Astrocyte (in vitro differentiated cells and primary cell): Measurements from ENCODE around the gene MALL. TPM values are rescaled to one million over a fixed set of nuclear protein-coding genes. Genes with fewer than 3 reads are reported as not detected.
A peak's percentile ranks its signal among the peaks of the same experiment; 100 is the strongest.

Source experiments
- DNase-seq: peaks from one replicate; pipeline ENCODE4 v3.0.0-alpha.2; 2010; ENCODE audit warnings: low read depth
- FAIRE-seq: peaks from 2 replicates; lab custom pipeline; 2011; peaks lifted over from hg19 to GRCh38; lab: Jason Lieb, UNC
- H2AFZ ChIP-seq: 2 replicates; pipeline ENCODE4 v1.6.0; 2012; ENCODE audit warnings: low read depth, low read length, inconsistent platforms
- H3K27ac ChIP-seq: 2 replicates; pipeline ENCODE4 v1.5.1; 2011; ENCODE audit warnings: low read depth, low read length, inconsistent platforms
- H3K27me3 ChIP-seq: 2 replicates; pipeline ENCODE4 v1.6.0; 2011; ENCODE audit warnings: low read length, inconsistent platforms; ENCODE audit not compliant: insufficient read depth
- H3K36me3 ChIP-seq: 2 replicates; pipeline ENCODE4 v1.5.1; 2011; ENCODE audit warnings: low read length, inconsistent platforms; ENCODE audit not compliant: insufficient read depth
- H3K4me1 ChIP-seq: 2 replicates; pipeline ENCODE4 v1.5.1; 2011; ENCODE audit warnings: low read length, inconsistent platforms; ENCODE audit not compliant: insufficient read depth
- H3K4me2 ChIP-seq: 2 replicates; pipeline ENCODE4 v1.6.0; 2012; ENCODE audit warnings: low read length, inconsistent platforms
- H3K4me3 ChIP-seq: 2 replicates; pipeline ENCODE4 v1.5.1; 2011; ENCODE audit warnings: low read depth, mild to moderate bottlenecking, low read length, inconsistent platforms; ENCODE audit not compliant: insufficient read depth
- H3K79me2 ChIP-seq: 2 replicates; pipeline ENCODE4 v1.6.0; 2012; ENCODE audit warnings: mild to moderate bottlenecking, low read length, inconsistent platforms; ENCODE audit not compliant: insufficient read depth
- H3K9ac ChIP-seq: 2 replicates; pipeline ENCODE4 v1.6.0; 2012; ENCODE audit warnings: mild to moderate bottlenecking, low read length, inconsistent platforms
- H3K9me3 ChIP-seq: 2 replicates; pipeline ENCODE4 v1.5.1; 2012; ENCODE audit warnings: low read depth, mild to moderate bottlenecking, low read length, inconsistent platforms; ENCODE audit not compliant: insufficient read depth
- H4K20me1 ChIP-seq: 2 replicates; pipeline ENCODE4 v1.6.0; 2012; ENCODE audit warnings: low read length, inconsistent platforms; ENCODE audit not compliant: insufficient read depth
- H3K27ac Mint-ChIP-seq: one replicate; pipeline ENCODE4 v1.8.0; 2021; ENCODE audit warnings: mild to moderate bottlenecking, mixed read lengths; ENCODE audit not compliant: unreplicated experiment
- H3K27me3 Mint-ChIP-seq: one replicate; pipeline ENCODE4 v1.8.0; 2021; ENCODE audit warnings: low read depth, mixed read lengths; ENCODE audit not compliant: unreplicated experiment
- H3K36me3 Mint-ChIP-seq: one replicate; pipeline ENCODE4 v1.8.0; 2021; ENCODE audit warnings: low read depth, mixed read lengths; ENCODE audit not compliant: unreplicated experiment
- H3K4me1 Mint-ChIP-seq: one replicate; pipeline ENCODE4 v1.8.0; 2021; ENCODE audit warnings: low read depth, mixed read lengths; ENCODE audit not compliant: unreplicated experiment
- H3K4me3 Mint-ChIP-seq: one replicate; pipeline ENCODE4 v1.8.0; 2021; ENCODE audit warnings: mild to moderate bottlenecking, moderate library complexity, mixed read lengths; ENCODE audit not compliant: unreplicated experiment
- H3K9me3 Mint-ChIP-seq: one replicate; pipeline ENCODE4 v1.8.0; 2021; ENCODE audit warnings: mild to moderate bottlenecking, mixed read lengths; ENCODE audit not compliant: unreplicated experiment
- EZH2 ChIP-seq: IDR thresholded peaks from 2 replicates; pipeline ENCODE4 v1.6.1; 2012; ENCODE audit warnings: mild to moderate bottlenecking, low read length, inconsistent platforms; ENCODE audit not compliant: insufficient read depth
- total RNA-seq: library from RNA; stranded (reverse); gene quantifications from 2 replicates; pipeline ENCODE4 v1.2.1, GENCODE V29; 2021
- TF ChIP-seq, protein P1 (sequence below): IDR thresholded peaks from 2 replicates; pipeline ENCODE4 v1.5.1; 2011; ENCODE audit warnings: low read depth, mild to moderate bottlenecking, inconsistent platforms, low read length, moderate library complexity; ENCODE audit not compliant: insufficient read depth

Gene MALL
- total RNA-seq, 1 donor from 2014 or later, result 0.36 TPM

GRCh38 chr2:110131166-110131565 lies 15.5 kb upstream of the MALL start:
- FAIRE-seq (no peak), DNase-seq (no peak)
- H3K4me3 Mint-ChIP-seq, result no peak overlapping the region

GRCh38 chr2:110130757-110131156 lies 15.1 kb upstream of the MALL start:
- FAIRE-seq, result peak; percentile 13
- Histone ChIP-seq H3K4me3 (no peak overlapping the region), H3K4me1 (peaks cover 12% of the 10 kb centered on the region), H3K9ac (no peak overlapping the region), H4K20me1 (no peaks in the 10 kb centered on the region), H3K27me3 (no peaks in the 10 kb centered on the region), H3K9me3 (no peaks in the 10 kb centered on the region), H3K27ac (no peak overlapping the region), H3K4me2 (no peak overlapping the region), H3K36me3 (no peaks in the 10 kb centered on the region), H3K79me2 (no peaks in the 10 kb centered on the region), H2AFZ (no peak overlapping the region)
- Mint-ChIP-seq H3K36me3 (peaks cover 2% of the 10 kb centered on the region), H3K4me1 (peaks cover 5% of the 10 kb centered on the region), H3K27ac (no peak overlapping the region), H3K9me3 (peaks cover 3% of the 10 kb centered on the region), H3K4me3 (no peak overlapping the region), H3K27me3 (no peaks in the 10 kb centered on the region)
- no peak for DNase-seq
- TF ChIP-seq, protein P1, sequence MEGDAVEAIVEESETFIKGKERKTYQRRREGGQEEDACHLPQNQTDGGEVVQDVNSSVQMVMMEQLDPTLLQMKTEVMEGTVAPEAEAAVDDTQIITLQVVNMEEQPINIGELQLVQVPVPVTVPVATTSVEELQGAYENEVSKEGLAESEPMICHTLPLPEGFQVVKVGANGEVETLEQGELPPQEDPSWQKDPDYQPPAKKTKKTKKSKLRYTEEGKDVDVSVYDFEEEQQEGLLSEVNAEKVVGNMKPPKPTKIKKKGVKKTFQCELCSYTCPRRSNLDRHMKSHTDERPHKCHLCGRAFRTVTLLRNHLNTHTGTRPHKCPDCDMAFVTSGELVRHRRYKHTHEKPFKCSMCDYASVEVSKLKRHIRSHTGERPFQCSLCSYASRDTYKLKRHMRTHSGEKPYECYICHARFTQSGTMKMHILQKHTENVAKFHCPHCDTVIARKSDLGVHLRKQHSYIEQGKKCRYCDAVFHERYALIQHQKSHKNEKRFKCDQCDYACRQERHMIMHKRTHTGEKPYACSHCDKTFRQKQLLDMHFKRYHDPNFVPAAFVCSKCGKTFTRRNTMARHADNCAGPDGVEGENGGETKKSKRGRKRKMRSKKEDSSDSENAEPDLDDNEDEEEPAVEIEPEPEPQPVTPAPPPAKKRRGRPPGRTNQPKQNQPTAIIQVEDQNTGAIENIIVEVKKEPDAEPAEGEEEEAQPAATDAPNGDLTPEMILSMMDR, result no peak
- TF ChIP-seq EZH2, result no peak

More at GRCh38 chr2:110131166-110131565, 15.5 kb upstream of the MALL start:
- Histone ChIP-seq H2AFZ (no peak overlapping the region), H3K27ac (no peak overlapping the region), H3K4me1 (peaks cover 8% of the 10 kb centered on the region), H4K20me1 (no peaks in the 10 kb centered on the region), H3K9me3 (no peaks in the 10 kb centered on the region), H3K36me3 (no peaks in the 10 kb centered on the region), H3K27me3 (no peaks in the 10 kb centered on the region), H3K79me2 (no peaks in the 10 kb centered on the region), H3K9ac (no peak overlapping the region), H3K4me2 (no peak overlapping the region), H3K4me3 (no peak overlapping the region)
- Mint-ChIP-seq H3K9me3 (peaks cover 5% of the 10 kb centered on the region), H3K27me3 (no peaks in the 10 kb centered on the region), H3K36me3 (peaks cover 2% of the 10 kb centered on the region), H3K4me1 (peaks cover 1% of the 10 kb centered on the region), H3K27ac (no peak overlapping the region)
- TF ChIP-seq EZH2, result no peak
- TF ChIP-seq, protein P1, result no peak

DNA sequence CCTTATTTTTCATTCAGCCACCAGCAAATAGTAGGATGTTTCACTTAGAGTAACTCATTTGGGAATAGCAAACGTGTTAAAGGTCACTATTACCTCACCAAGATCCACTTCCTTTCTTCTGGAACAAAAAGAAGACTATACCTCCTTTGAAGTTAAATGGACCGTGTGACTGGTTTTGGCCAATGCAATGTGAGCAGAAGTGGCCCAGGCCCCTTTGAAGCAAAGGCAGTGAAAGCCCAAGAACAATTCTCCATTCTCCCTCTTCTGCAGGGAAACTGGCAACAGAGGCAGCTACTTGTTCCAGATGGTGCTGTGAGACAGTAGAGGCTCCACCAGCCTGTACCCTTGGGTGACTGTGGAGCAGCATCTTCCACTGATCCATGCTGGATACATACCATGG lies 11.3 kb upstream of the MALL start:
- no peaks in the 10 kb centered on the region for H3K9me3 ChIP-seq
- H3K36me3 ChIP-seq, result no peaks in the 10 kb centered on the region
- peaks cover 24% of the 10 kb centered on the region for H3K4me1 ChIP-seq
- peaks cover 15% of the 10 kb centered on the region for H3K4me1 Mint-ChIP-seq
- peaks cover 2% of the 10 kb centered on the region for H3K36me3 Mint-ChIP-seq
- FAIRE-seq, result no peak
- no peak overlapping the region for H2AFZ ChIP-seq
- H3K79me2 ChIP-seq, result no peaks in the 10 kb centered on the region
- DNase-seq, result no peak
- H3K27ac ChIP-seq, result no peak overlapping the region
- H3K27ac Mint-ChIP-seq, result no peak overlapping the region
- peaks cover 3% of the 10 kb centered on the region for H3K9me3 Mint-ChIP-seq
- H3K4me3 ChIP-seq, result no peak overlapping the region
- no peaks in the 10 kb centered on the region for H3K27me3 ChIP-seq
- TF ChIP-seq, protein P1, result no peak
- TF ChIP-seq EZH2, result no peak
- no peak overlapping the region for H3K9ac ChIP-seq
- no peak overlapping the region for H3K4me3 Mint-ChIP-seq
- no peaks in the 10 kb centered on the region for H3K27me3 Mint-ChIP-seq
- no peaks in the 10 kb centered on the region for H4K20me1 ChIP-seq
- peak overlapping the region; percentile 63 for H3K4me2 ChIP-seq
